Activated CD4-positive, CD25-positive, alpha-beta regulatory T cell (primary cell): Measurements from ENCODE around the gene NMNAT3.
"Not testable (repeated sequence)": the region's sequence is repeated elsewhere in the genome, so short reads cannot be mapped to it uniquely, and the experiment has no call there.

Experiments
- DNase-seq, 4 experiments: peaks; one replicate each; lab custom pipeline; 2025; lab: John Stamatoyannopoulos, UW

NMNAT3 gene

GRCh38 chr3:139636511-139636910, 41.3 kb downstream of the NMNAT3 start:
- no peak for DNase-seq

DNA sequence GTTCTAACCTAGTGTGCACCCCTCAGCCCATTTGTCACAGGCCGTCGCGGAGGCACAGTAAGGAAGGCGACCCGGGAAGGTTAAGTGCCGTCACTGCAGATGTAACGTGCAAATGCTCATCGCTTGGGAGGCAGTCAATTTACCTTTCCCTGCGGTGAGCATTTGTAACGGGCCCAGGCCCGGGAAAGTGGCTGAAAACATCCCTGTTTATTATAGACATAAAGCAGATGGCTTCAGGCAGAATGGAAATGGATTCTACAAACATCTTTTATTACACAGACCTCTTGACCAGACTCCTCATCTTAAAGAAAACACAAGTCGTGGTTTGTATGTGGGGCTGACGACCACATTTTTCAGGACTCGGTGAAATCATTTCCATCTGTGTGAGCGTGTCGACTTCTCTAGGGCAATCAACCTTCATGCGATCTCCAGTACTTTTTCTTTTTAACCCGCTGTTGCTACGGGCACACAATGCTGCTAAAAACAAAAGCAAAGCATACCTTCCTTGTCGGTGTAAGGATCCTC, 43.6 kb downstream of the NMNAT3 start:
- DNase-seq: no peak

DNA sequence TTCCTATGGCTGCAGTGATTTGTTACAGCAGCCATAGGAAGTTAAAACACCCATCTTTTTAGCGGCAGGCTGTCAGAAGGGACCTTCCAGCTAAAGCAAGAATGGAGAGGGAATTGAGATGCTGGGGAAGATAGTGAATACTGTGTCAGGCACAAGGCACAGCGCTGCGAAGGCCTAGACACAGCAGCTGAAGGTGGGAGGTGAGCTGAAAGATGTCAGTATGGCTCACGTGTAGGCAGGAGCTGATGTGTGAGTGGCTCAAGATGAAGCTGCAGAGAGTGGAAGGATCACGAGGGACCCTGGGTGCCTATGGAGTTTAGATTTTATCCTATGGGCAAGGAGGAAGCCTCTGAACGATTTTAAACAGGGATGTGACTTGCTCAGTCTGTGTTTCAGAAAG, 44.3 kb downstream of the NMNAT3 start:
- no peak for DNase-seq

- no peak for DNase-seq
These were observed 47.2 kb downstream of the NMNAT3 start for GRCh38 chr3:139630542-139630941.

DNA sequence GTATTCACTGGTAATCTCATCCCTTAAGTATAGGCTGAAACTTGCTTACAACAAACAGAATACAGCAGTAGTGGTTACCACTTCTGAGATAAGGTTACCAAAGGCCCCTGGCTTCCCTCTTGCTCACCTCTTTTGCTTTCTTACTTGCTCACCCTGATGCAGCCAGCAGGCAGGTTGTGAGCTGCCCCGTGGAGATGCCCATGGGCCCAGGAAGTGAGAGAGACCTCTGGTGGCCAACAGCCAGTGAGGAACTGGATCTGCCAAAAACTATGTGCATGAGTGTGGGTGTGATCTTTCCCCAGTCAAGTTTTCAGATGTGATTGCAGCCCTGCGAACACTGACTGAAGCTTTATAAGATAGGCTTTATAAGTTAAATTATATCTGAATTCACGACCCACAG, 48.7 kb downstream of the NMNAT3 start:
- DNase-seq: no peak

DNA sequence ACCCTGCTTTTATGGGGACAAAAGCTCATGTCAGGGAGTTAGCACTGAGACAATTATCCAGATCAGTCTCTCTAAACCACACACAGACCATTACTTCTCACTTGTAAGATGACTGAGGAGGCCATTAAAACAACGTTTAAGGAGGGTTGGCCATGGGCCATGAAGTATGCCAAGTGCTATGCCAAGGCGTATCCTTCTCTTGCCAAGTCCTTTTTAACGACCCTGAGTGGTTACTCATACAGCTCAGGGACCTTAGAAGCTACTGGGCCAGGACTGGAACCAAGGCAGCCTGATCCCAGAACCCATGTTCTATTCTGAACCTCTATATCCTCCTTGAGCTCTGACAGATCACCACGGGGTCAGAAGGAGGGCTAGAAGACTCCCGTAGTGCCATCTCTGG, 50.0 kb downstream of the NMNAT3 start:
- no peak for DNase-seq

DNA sequence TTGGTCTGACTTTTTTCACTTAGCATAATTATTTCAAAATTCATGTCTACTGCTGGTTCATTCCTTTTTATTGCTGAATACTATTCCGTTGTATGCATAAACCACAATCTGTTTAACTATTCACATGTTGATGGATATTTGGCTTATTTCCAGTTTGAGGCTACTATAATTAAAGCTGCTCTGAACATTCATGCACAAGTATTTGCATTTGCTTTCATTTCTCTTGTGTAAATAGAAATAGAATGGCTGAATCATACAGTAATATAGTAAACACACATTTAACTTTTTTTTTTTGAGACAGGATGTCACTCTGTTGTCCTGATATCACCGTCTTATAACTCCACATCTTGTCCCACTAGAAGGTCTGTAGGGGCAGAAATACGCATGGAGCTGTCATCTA, 57.3 kb downstream of the NMNAT3 start:
- no peak for DNase-seq

GRCh38 chr3:139619484-139619883, 58.3 kb downstream of the NMNAT3 start:
- DNase-seq: no peak

GRCh38 chr3:139617672-139618268, 60.0 kb downstream of the NMNAT3 start:
- DNase-seq: no peak

GRCh38 chr3:139611528-139611927, 66.2 kb downstream of the NMNAT3 start:
- no peak for DNase-seq

- DNase-seq: no peak
These were observed 66.9 kb downstream of the NMNAT3 start for GRCh38 chr3:139610886-139611285.

DNA sequence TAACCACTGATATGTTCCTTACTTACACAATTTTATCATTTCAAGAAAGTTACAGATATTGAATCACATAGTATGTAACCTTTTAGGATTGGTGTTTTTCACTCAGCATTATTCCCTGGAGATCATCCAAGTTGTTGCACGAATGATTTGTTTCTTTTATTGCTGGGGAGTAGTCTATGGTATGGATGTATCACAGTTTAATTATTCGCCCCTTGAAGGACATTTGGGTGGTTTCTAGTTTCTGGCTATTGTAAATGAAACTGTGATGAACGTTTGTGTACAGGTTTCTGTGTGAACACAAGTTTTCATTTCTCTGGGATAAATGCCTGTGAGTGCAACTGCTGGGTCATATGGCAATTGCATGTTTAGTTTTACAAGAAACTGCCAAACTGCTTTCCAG, 68.8 kb downstream of the NMNAT3 start:
- DNase-seq: no peak

- DNase-seq: no peak
These were observed 69.7 kb downstream of the NMNAT3 start for GRCh38 chr3:139608108-139608380.

- no peak for DNase-seq
These were observed 70.3 kb downstream of the NMNAT3 start for GRCh38 chr3:139607257-139608107.

DNA sequence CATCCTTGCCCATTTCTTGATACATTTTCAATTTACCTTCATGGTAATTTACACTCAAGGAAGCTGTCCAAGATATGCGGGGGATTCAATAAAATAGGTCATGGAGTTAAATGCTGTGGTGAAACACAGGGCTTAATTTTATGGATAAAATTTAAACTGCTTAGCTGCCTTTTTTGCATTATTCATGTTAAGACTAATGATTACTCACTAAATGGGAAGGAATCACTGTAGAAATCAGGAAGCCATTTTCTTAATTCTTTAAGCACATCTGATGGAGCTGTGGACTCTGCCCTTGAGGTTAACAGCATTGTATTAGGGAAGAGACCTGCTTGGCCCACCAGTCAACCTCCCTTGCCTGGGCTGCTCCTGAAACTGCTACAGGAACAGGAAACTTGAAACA, 75.8 kb downstream of the NMNAT3 start:
- no peak for DNase-seq

GRCh38 chr3:139601191-139601961, 76.4 kb downstream of the NMNAT3 start:
- no peak for DNase-seq

DNA sequence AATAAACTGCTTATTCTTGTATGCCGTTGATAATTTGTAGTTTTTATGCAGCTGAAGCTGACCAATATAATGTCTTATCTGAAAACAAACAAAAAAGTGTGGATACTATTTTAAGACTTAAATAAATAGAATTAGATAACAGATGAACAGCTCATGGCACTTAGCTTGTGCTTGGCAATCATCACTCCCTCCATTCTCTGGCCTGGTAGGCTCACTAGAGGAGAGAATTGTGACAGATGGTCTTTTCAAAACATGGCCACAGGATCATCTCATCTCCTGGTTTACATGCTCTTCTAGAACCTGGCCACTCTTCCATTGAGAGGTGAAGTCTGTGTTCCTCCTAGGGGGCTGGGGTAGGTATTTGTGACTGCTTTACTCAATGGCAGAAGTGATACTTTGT, 79.8 kb downstream of the NMNAT3 start:
- DNase-seq: no peak

DNA sequence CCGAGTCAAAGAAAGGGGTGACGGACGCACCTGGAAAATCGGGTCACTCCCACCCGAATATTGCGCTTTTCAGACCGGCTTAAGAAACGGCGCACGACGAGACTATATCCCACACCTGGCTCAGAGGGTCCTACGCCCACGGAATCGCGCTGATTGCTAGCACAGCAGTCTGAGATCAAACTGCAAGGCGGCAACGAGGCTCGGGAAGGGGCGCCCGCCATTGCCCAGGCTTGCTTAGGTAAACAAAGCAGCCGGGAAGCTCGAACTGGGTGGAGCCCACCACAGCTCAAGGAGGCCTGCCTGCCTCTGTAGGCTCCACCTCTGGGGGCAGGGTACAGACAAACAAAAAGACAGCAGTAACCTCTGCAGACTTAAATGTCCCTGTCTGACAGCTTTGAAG, 86.6 kb downstream of the NMNAT3 start:
- not testable (repeated sequence) for DNase-seq

GRCh38 chr3:139588450-139588849, 89.3 kb downstream of the NMNAT3 start:
- no peak for DNase-seq

DNA sequence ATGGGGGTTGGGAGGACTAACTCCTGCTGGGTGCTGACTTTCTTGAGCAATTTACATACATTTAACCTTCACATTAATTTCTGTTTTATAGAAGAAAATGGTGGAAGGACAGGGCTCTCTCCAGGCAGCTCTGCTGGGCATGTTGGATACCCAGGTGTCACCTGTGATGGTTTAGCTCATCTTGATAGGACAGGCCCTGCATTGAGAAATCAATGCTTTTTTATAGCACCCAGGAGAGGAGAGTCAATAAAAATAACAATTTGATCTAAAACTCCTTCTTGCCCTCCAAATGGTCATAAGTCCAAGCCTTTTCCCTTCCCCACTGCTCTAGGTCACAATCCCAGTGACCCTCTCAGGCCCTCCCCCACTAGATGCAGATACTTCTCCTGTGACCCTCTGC, 90.0 kb downstream of the NMNAT3 start:
- no peak for DNase-seq

GRCh38 chr3:139586420-139587017, 91.3 kb downstream of the NMNAT3 start:
- no peak for DNase-seq

- DNase-seq: no peak
These were observed 92.0 kb downstream of the NMNAT3 start for GRCh38 chr3:139585820-139586219.

GRCh38 chr3:139583651-139584050, 94.1 kb downstream of the NMNAT3 start:
- DNase-seq: not testable (repeated sequence)
